ENCODE data around the gene ANK3.

Gene ANK3

DNA sequence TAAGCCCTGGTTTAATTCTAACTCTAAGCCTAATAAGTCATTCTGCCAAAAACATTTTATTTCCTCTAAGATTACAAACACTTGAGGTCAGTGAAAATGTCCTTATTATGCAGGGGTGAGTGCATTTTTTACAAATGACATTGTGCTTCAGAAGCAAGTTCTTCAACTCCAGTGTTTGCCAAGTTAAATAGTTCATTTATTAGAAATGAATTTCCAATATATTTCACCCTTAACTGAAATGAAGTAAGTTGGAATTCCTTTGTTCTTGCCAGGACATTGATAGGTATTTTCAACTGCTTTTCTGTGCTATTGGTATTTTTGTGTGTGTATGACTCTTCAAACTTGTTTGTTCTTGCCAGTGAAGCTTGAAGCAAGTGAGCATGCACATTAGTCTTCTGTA is 393.8 kb downstream of the ANK3 start:
- H3K4me2 ChIP-seq (ENCODE audit: low read depth, low read length) = no peak overlapping the region
- TF ChIP-seq EZH2 (optimal IDR thresholded peaks at IDR 0.05; ENCODE audit: low read depth, low read length) = no peak
- no peaks in the 10 kb centered on the region for H3F3A ChIP-seq (ENCODE audit: insufficient read depth, low read length)
- H3K4me3 ChIP-seq (ENCODE audit: low read length) = no peak overlapping the region
- H3K9me2 ChIP-seq (replicated peaks; ENCODE audit: insufficient read depth, low read length) = no peaks in the 10 kb centered on the region
- no peaks in the 10 kb centered on the region for H3K4me1 ChIP-seq (ENCODE audit: low read length)
- H3K79me2 ChIP-seq (ENCODE audit: low read length) = no peaks in the 10 kb centered on the region
- H3K36me3 ChIP-seq (replicated peaks; ENCODE audit: insufficient read depth, low read length) = no peaks in the 10 kb centered on the region
- H2AFZ ChIP-seq (ENCODE audit: low read length) = no peak overlapping the region
- no peak for DNase-seq
- no peaks in the 10 kb centered on the region for H3K27me3 ChIP-seq (replicated peaks; ENCODE audit: insufficient read depth, low read length)
- no peak overlapping the region for H3K9ac ChIP-seq (ENCODE audit: low read length)
- no peaks in the 10 kb centered on the region for H4K20me1 ChIP-seq (ENCODE audit: insufficient read depth, low read length)
- H3K9me3 ChIP-seq (replicated peaks; ENCODE audit: insufficient read depth, low read length) = no peaks in the 10 kb centered on the region
- H3K27ac ChIP-seq (ENCODE audit: low read length) = no peak overlapping the region

DNA sequence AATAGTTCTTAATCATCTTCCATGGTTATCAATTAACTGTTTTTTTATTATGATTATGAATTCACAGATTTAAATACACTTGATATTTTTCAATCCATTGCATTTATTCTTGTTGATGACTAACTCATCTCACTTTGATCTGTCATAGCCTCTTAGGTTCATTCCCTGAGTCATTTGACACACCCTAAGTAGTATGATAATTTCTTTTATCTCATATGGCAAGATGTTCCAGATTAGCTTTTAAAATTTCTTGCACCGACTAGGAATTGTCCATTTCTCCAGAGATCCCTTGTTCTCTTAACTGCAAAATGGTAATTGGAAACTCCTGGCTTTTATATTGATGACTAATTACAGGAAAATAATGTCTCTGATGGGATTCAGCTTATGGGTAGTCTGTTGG is 395.7 kb downstream of the ANK3 start:
- H3K27ac ChIP-seq (ENCODE audit: low read length) = no peak overlapping the region
- no peak for DNase-seq
- no peak overlapping the region for H3K9ac ChIP-seq (ENCODE audit: low read length)
- no peak overlapping the region for H3K4me2 ChIP-seq (ENCODE audit: low read depth, low read length)
- H3F3A ChIP-seq (ENCODE audit: insufficient read depth, low read length) = no peaks in the 10 kb centered on the region
- no peaks in the 10 kb centered on the region for H4K20me1 ChIP-seq (ENCODE audit: insufficient read depth, low read length)
- no peaks in the 10 kb centered on the region for H3K9me2 ChIP-seq (replicated peaks; ENCODE audit: insufficient read depth, low read length)
- no peak overlapping the region for H3K4me3 ChIP-seq (ENCODE audit: low read length)
- no peak for TF ChIP-seq EZH2 (optimal IDR thresholded peaks at IDR 0.05; ENCODE audit: low read depth, low read length)
- H3K27me3 ChIP-seq (replicated peaks; ENCODE audit: insufficient read depth, low read length) = no peaks in the 10 kb centered on the region
- no peaks in the 10 kb centered on the region for H3K36me3 ChIP-seq (replicated peaks; ENCODE audit: insufficient read depth, low read length)
- no peaks in the 10 kb centered on the region for H3K79me2 ChIP-seq (ENCODE audit: low read length)
- H2AFZ ChIP-seq (ENCODE audit: low read length) = no peak overlapping the region
- no peaks in the 10 kb centered on the region for H3K4me1 ChIP-seq (ENCODE audit: low read length)
- no peaks in the 10 kb centered on the region for H3K9me3 ChIP-seq (replicated peaks; ENCODE audit: insufficient read depth, low read length)

DNA sequence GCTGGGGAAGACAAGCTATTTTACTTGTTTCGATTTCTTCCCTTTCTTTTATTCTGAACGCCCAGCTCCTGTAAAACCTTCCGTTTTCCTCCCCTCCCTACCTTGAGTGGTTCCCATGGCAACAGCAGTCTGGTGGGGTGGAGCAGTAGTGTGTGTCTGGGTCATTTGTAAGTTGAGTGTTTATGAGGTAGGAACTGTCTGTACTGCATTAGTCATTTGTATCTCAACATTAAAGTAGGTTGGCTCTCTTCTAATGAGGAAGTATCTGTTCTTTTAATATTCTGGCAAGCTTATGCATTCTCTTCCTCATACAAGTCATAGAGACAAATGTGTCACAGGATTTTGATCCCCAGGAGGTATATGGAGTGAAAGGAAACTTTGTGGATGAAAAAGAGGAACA is 398.0 kb downstream of the ANK3 start:
- no peak overlapping the region for H2AFZ ChIP-seq (ENCODE audit: low read length)

DNA sequence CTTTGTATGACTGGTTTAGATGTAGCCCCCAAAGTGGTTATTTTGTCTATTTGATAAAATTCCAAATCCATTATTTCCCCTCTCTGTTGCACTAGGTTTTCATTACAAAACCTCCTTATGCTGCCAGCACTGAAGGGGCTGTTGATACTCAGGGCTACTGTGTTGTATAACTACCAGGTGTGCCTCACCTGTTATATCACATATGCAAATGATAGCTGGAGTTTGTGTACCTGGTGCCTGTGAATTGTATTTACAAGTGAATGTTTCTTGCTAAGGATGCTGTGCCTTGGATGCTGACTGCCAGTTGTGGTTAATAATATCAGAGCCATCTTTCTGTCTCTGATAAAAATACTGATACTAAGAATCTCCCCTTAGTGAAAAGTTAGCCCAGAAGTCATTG is 398.6 kb downstream of the ANK3 start:
- TF ChIP-seq EZH2phosphoT487 (IDR thresholded peaks at IDR 0.05; ENCODE audit: low read length) (no peak), EZH2 (optimal IDR thresholded peaks at IDR 0.05; ENCODE audit: low read depth, low read length) (no peak)
- TF ChIP-seq, protein P1, sequence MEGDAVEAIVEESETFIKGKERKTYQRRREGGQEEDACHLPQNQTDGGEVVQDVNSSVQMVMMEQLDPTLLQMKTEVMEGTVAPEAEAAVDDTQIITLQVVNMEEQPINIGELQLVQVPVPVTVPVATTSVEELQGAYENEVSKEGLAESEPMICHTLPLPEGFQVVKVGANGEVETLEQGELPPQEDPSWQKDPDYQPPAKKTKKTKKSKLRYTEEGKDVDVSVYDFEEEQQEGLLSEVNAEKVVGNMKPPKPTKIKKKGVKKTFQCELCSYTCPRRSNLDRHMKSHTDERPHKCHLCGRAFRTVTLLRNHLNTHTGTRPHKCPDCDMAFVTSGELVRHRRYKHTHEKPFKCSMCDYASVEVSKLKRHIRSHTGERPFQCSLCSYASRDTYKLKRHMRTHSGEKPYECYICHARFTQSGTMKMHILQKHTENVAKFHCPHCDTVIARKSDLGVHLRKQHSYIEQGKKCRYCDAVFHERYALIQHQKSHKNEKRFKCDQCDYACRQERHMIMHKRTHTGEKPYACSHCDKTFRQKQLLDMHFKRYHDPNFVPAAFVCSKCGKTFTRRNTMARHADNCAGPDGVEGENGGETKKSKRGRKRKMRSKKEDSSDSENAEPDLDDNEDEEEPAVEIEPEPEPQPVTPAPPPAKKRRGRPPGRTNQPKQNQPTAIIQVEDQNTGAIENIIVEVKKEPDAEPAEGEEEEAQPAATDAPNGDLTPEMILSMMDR (IDR thresholded peaks at IDR 0.05; ENCODE audit: low read length) = no peak
- Histone ChIP-seq H3K4me1 (ENCODE audit: low read length) (no peaks in the 10 kb centered on the region), H3F3A (ENCODE audit: insufficient read depth, low read length) (no peaks in the 10 kb centered on the region), H3K9ac (ENCODE audit: low read length) (no peak overlapping the region), H2AFZ (ENCODE audit: low read length) (no peak overlapping the region), H3K36me3 (replicated peaks; ENCODE audit: insufficient read depth, low read length) (no peaks in the 10 kb centered on the region), H4K20me1 (ENCODE audit: insufficient read depth, low read length) (no peaks in the 10 kb centered on the region), H3K27me3 (replicated peaks; ENCODE audit: insufficient read depth, low read length) (no peaks in the 10 kb centered on the region), H3K4me2 (ENCODE audit: low read depth, low read length) (no peak overlapping the region), H3K9me3 (replicated peaks; ENCODE audit: insufficient read depth, low read length) (no peaks in the 10 kb centered on the region), H3K4me3 (ENCODE audit: low read length) (no peak overlapping the region), H3K79me2 (ENCODE audit: low read length) (no peaks in the 10 kb centered on the region), H3K9me2 (replicated peaks; ENCODE audit: insufficient read depth, low read length) (no peaks in the 10 kb centered on the region), H3K27ac (ENCODE audit: low read length) (no peak overlapping the region)
- no peak for DNase-seq

More for the DNA sequence above, 398.0 kb downstream of the ANK3 start:
- Histone ChIP-seq H3K27me3 (replicated peaks; ENCODE audit: insufficient read depth, low read length) (no peaks in the 10 kb centered on the region), H3K4me2 (ENCODE audit: low read depth, low read length) (no peak overlapping the region), H3K4me3 (ENCODE audit: low read length) (no peak overlapping the region), H3K79me2 (ENCODE audit: low read length) (no peaks in the 10 kb centered on the region), H3K4me1 (ENCODE audit: low read length) (no peaks in the 10 kb centered on the region), H3K9me2 (replicated peaks; ENCODE audit: insufficient read depth, low read length) (no peaks in the 10 kb centered on the region), H3K9me3 (replicated peaks; ENCODE audit: insufficient read depth, low read length) (no peaks in the 10 kb centered on the region), H3K9ac (ENCODE audit: low read length) (no peak overlapping the region), H4K20me1 (ENCODE audit: insufficient read depth, low read length) (no peaks in the 10 kb centered on the region), H3K27ac (ENCODE audit: low read length) (no peak overlapping the region), H3K36me3 (replicated peaks; ENCODE audit: insufficient read depth, low read length) (no peaks in the 10 kb centered on the region), H3F3A (ENCODE audit: insufficient read depth, low read length) (no peaks in the 10 kb centered on the region)
- DNase-seq = no peak
- TF ChIP-seq EZH2 (optimal IDR thresholded peaks at IDR 0.05; ENCODE audit: low read depth, low read length) (no peak), EZH2phosphoT487 (IDR thresholded peaks at IDR 0.05; ENCODE audit: low read length) (no peak)
- TF ChIP-seq, protein P1 (IDR thresholded peaks at IDR 0.05; ENCODE audit: low read length) = no peak

Measured in MM.1S (cell line).